Sigmoid colon (tissue), 7 donors: ENCODE measurements around the gene RAVER2. TPM values are rescaled to one million over a fixed set of nuclear protein-coding genes. Genes with fewer than 3 reads are reported as not detected.

ENCODE experiments used
- DNase-seq: peaks from one replicate; pipeline ENCODE4 v3.0.0-alpha.2; 2019
- H3K27ac ChIP-seq, 4 donors: fragments of 200-600 bp; sonication (generic); one replicate each; pipeline ENCODE4 v1.5.1; 2016 to 2019; ENCODE audit warnings: mild to moderate bottlenecking in 1 of 4
- H3K27me3 ChIP-seq, 3 donors: fragments of 200-600 bp; sonication (generic); one replicate each; pipeline ENCODE4 v1.5.1; 2019; ENCODE audit warnings: mild to moderate bottlenecking in 1 of 3
- H3K36me3 ChIP-seq, 4 donors: fragments of 200-600 bp; sonication (generic); one replicate each; pipeline ENCODE4 v1.5.1; 2016 to 2019
- H3K4me1 ChIP-seq, 4 donors: fragments of 200-600 bp; sonication (generic); one replicate each; pipeline ENCODE4 v1.5.1; 2017 to 2019
- H3K4me3 ChIP-seq, 4 donors: fragments of 200-600 bp; sonication (generic); one replicate each; pipeline ENCODE4 v1.5.1; 2017 to 2019; ENCODE audit warnings: mild to moderate bottlenecking in 2 of 4, moderate library complexity in 1 of 4
- H3K9me3 ChIP-seq, 4 donors: fragments of 200-600 bp in 3 of 4; sonication (generic) in 3 of 4; one replicate each; pipeline versions ENCODE4 v1.5.1 to v1.6.1; 2013 to 2019
- CTCF ChIP-seq, 4 experiments: fragments of 450-650 bp in 3 of 4; fragments of 200-600 bp in 1 of 4; IDR thresholded peaks; one replicate each; pipeline ENCODE4 v1.5.1; 2016 to 2019; ENCODE audit warnings: antibody characterized with exemption in 4 of 4, mild to moderate bottlenecking in 3 of 4, moderate library complexity in 2 of 4
- EP300 ChIP-seq, 4 donors: sonication (generic); formaldehyde crosslinking; IDR thresholded peaks; one replicate each; pipeline ENCODE4 v1.6.1; 2017; ENCODE audit warnings: antibody characterized with exemption in 4 of 4
- POLR2A ChIP-seq, 2 donors: fragments of 450-650 bp; IDR thresholded peaks; one replicate each; pipeline ENCODE4 v1.6.1; 2016; ENCODE audit warnings: antibody characterized with exemption in 2 of 2, mild to moderate bottlenecking in 2 of 2, moderate library complexity in 2 of 2
- POLR2AphosphoS5 ChIP-seq, 4 donors: sonication (generic); formaldehyde crosslinking; IDR thresholded peaks; one replicate each; pipeline ENCODE4 v1.6.1; 2017; ENCODE audit warnings: antibody characterized with exemption in 4 of 4
- WGBS, 2 donors: extraction: QIAGEN DNeasy Blood & Tissue Kit; methylation state at CpG; one replicate each; pipeline ENCODE4 v1.1.7; 2013; 5-methylcytosine and 5-hydroxymethylcytosine counted together
- intact Hi-C: fragments of 100-400 bp; cut with DNase I; formaldehyde crosslinking; loops from one replicate; pipeline ENCODE4 v1.15.1; 2023
- polyA plus RNA-seq, 3 donors: library from polyadenylated mRNA; stranded (reverse); fragments of 200-250 nt; gene quantifications; one replicate each; pipeline ENCODE4 v1.2.3, GENCODE V29; 2013
- total RNA-seq, 4 donors: library from RNA; depleted of rRNA; stranded (reverse); fragments of >200 nt; gene quantifications; one replicate each; pipeline ENCODE4 v1.1.0, GENCODE V29; 2016
- donor health status: healthy with polysubstance abuse.
- donor health status: Bipolar disorder and iron deficiency.
- donor health status: healthy.

Gene RAVER2
- total and polyA plus RNA-seq, 7 donors, result 11.9 to 48.8 (median 17.5) TPM

GRCh38 chr1:64790832-64791487 is 46.1 kb downstream of the RAVER2 start:
- H3K27me3 ChIP-seq, result no peaks in the 10 kb centered on the region
- WGBS, 2 donors, result 94 to 96% methylated on average over 2 of the region's 2 CpGs

GRCh38 chr1:64798872-64799271 is 54.0 kb downstream of the RAVER2 start:
- H3K4me1 ChIP-seq, result no peaks in the 10 kb centered on the region
- H3K9me3 ChIP-seq, result no peaks in the 10 kb centered on the region
- no peak overlapping the region for H3K4me3 ChIP-seq
- intact Hi-C loops, result no loop called here
- DNase-seq, result no peak
- no peaks in the 10 kb centered on the region for H3K27me3 ChIP-seq
- H3K27ac ChIP-seq, result no peak overlapping the region
- TF ChIP-seq POLR2A (IDR thresholded peaks at IDR 0.05) (no peak), POLR2AphosphoS5 (IDR thresholded peaks at IDR 0.05) (no peak), EP300 (IDR thresholded peaks at IDR 0.05) (no peak), CTCF (IDR thresholded peaks at IDR 0.05) (no peak)
- H3K36me3 ChIP-seq, result no peaks in the 10 kb centered on the region

More at GRCh38 chr1:64790832-64791487, 46.1 kb downstream of the RAVER2 start:
- no peak for DNase-seq
- intact Hi-C loops, result no loop called here
- Histone ChIP-seq H3K27ac (no peak overlapping the region), H3K4me3 (no peak overlapping the region), H3K36me3 (peaks cover 0 to 19% (median 2%) of the 10 kb centered on the region in 4 donors), H3K4me1 (no peaks in the 10 kb centered on the region), H3K9me3 (peaks cover 0 to 7% (median 6%) of the 10 kb centered on the region in 4 donors)
- TF ChIP-seq POLR2A (IDR thresholded peaks at IDR 0.05), result no peak
- TF ChIP-seq CTCF (IDR thresholded peaks at IDR 0.05), result no peak
- no peak for TF ChIP-seq POLR2AphosphoS5 (IDR thresholded peaks at IDR 0.05)
- no peak for TF ChIP-seq EP300 (IDR thresholded peaks at IDR 0.05)

- intact Hi-C loops, result no loop called here
- Histone ChIP-seq H3K27ac (no peak overlapping the region), H3K4me3 (no peak overlapping the region), H3K36me3 (peaks cover 0 to 16% (median 2%) of the 10 kb centered on the region in 4 donors), H3K4me1 (no peaks in the 10 kb centered on the region), H3K9me3 (no peaks in the 10 kb centered on the region), H3K27me3 (no peaks in the 10 kb centered on the region)
- DNase-seq, result no peak
- 88 to 93% methylated on average over 6 of the region's 6 CpGs for WGBS, 2 donors
- no peak for TF ChIP-seq POLR2A (IDR thresholded peaks at IDR 0.05)
- no peak for TF ChIP-seq EP300 (IDR thresholded peaks at IDR 0.05)
- no peak for TF ChIP-seq CTCF (IDR thresholded peaks at IDR 0.05)
- no peak for TF ChIP-seq POLR2AphosphoS5 (IDR thresholded peaks at IDR 0.05)
These were observed 57.1 kb downstream of the RAVER2 start for GRCh38 chr1:64801851-64802523.

GRCh38 chr1:64809309-64809708 is 64.4 kb downstream of the RAVER2 start:
- no peak for DNase-seq
- Histone ChIP-seq H3K27me3 (no peaks in the 10 kb centered on the region), H3K9me3 (no peaks in the 10 kb centered on the region), H3K4me1 (no peaks in the 10 kb centered on the region), H3K4me3 (no peak overlapping the region), H3K36me3 (peaks cover 0 to 20% (median 2%) of the 10 kb centered on the region in 4 donors), H3K27ac (no peak overlapping the region)
- no peak for TF ChIP-seq POLR2AphosphoS5 (IDR thresholded peaks at IDR 0.05)
- no peak for TF ChIP-seq CTCF (IDR thresholded peaks at IDR 0.05)
- no peak for TF ChIP-seq POLR2A (IDR thresholded peaks at IDR 0.05)
- no peak for TF ChIP-seq EP300 (IDR thresholded peaks at IDR 0.05)
- intact Hi-C loops, result no loop called here
